ENCODE data around the gene CRCP. TPM values are rescaled to one million over a fixed set of nuclear protein-coding genes. Genes with fewer than 3 reads are reported as not detected.

CRCP gene
- total RNA-seq, 1 donor, result 53.1 TPM

DNA sequence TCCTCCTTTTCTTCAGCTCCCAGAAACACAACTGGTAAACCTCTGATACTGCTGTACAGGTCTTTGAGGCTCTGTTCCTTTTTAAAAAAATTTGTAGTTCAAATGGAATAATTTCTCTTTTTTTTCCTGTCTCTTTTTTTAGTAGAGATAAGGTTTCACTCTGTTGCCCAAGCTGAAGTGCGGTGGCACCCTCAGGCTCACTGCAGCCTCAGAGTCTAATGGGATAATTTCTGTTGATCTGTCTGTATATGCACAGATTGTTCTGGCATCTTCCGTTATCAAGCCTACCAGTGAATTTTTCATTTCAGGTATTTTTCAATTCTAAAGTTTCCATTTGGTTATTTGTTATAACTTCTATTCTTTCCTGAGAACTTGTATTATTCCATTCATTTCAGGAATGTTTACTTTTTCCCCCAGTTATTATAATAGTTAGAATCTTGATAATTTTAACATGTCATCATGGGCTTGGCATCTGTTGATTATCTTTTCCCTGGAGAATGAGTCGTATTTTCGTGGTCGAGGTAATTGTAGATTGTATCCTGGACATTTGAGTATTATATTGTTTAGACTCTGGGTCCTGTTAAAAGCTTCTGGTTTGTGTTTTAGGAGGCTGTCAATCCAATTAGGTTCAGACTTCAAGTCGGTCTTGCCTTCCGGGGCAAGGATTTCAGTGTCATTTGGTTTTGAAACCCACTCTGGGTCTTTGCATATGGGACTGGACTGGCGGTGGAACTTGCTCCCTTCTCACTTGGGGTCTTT is 24.5 kb downstream of the CRCP start:
- no peak overlapping the region for H3K4me3 ChIP-seq (ENCODE audit: low read depth, low read length)
- DNase-seq (ENCODE audit: low read depth), result peak; percentile 41
- TF ChIP-seq, protein P1, sequence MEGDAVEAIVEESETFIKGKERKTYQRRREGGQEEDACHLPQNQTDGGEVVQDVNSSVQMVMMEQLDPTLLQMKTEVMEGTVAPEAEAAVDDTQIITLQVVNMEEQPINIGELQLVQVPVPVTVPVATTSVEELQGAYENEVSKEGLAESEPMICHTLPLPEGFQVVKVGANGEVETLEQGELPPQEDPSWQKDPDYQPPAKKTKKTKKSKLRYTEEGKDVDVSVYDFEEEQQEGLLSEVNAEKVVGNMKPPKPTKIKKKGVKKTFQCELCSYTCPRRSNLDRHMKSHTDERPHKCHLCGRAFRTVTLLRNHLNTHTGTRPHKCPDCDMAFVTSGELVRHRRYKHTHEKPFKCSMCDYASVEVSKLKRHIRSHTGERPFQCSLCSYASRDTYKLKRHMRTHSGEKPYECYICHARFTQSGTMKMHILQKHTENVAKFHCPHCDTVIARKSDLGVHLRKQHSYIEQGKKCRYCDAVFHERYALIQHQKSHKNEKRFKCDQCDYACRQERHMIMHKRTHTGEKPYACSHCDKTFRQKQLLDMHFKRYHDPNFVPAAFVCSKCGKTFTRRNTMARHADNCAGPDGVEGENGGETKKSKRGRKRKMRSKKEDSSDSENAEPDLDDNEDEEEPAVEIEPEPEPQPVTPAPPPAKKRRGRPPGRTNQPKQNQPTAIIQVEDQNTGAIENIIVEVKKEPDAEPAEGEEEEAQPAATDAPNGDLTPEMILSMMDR (IDR thresholded peaks at IDR 0.05; ENCODE audit: insufficient read depth, low read depth, low read length), result no peak

DNA sequence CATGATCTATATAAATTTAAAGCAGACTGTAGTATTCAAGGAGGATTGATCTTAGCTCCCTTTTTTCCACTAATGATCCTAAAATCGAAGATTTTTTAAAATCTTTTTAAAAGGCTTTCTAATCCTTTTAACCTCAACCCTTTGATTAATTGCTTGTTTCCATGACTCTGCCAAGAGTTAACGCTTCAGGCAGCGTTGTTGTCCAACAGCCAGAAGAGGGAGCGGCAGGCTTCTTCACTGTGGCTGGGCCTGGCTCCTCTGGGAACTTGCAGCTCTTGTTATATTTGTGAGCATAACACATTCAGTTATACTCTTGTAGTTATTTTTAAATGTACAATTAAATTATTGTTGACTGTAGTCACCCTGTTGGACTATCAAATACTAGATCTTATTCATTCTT is 26.3 kb downstream of the CRCP start:
- H3K4me3 ChIP-seq (ENCODE audit: low read depth, low read length), result no peak overlapping the region
- TF ChIP-seq, protein P1 (IDR thresholded peaks at IDR 0.05; ENCODE audit: insufficient read depth, low read depth, low read length), result peak; percentile 87
- DNase-seq (ENCODE audit: low read depth), result peak; percentile 90

DNA sequence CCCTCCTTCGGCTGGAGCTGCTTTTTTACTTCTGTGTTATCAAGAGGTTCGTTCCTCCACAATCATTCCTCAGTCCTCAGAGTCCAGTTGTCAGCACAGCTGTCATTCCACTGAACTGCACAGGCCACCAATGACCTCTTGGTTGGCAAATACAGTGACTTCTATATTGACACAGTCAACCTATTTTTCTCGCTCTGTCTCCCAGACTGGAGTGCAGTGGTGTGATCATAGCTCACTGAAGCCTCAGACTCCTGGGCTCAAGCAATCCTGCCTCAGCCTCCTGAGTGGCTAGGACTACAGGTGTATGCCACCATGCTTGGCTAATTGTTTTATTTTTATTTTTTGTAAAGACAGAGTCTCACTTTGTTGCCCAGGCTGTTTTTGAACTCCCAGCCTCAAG is 27.7 kb downstream of the CRCP start:
- H3K4me3 ChIP-seq (ENCODE audit: low read depth, low read length), result no peak overlapping the region
- TF ChIP-seq, protein P1 (IDR thresholded peaks at IDR 0.05; ENCODE audit: insufficient read depth, low read depth, low read length), result no peak
- DNase-seq (ENCODE audit: low read depth), result no peak

DNA sequence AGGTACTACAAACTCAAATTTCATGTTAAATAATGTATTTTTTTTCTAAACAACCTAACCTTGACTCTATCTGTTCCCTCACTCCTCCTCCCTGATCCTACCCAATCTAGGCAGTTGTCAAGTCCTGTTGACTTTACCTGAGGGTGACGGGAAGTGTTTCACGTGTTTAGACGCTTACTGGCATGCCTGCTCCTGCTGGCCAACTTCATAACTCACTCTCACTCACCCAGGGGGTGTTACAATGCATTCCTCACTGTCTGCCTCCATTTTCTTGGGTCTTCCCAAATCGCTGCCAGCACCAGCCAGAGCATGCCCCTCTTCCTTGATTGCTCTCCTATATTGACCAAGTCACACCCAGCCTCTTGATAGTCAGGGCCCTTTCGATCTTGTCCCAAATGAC is 28.3 kb downstream of the CRCP start:
- DNase-seq (ENCODE audit: low read depth), result no peak
- no peak overlapping the region for H3K4me3 ChIP-seq (ENCODE audit: low read depth, low read length)
- TF ChIP-seq, protein P1 (IDR thresholded peaks at IDR 0.05; ENCODE audit: insufficient read depth, low read depth, low read length), result no peak

DNA sequence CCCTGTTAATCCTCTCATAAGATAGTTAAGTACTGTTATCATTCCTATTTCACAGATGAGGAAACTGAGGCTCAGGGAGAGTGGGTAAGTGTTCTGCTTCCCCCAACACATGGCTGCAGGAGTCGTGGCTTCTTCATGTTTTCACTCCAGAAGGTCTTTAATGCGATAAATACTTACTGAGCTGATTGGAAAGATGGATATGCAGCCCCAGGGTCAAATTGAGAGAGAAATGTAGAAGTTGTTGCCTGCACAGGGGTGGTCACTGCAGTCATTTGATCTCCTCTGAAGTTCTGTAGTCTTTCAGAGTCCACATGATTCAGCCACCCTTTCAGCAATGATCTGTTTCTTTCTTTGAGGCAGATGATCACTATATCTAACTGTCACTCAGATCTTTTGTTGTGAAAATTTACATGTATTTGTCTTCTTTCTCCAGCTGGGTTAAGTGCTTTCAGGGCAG is 29.3 kb downstream of the CRCP start:
- no peak for DNase-seq (ENCODE audit: low read depth)

DNA sequence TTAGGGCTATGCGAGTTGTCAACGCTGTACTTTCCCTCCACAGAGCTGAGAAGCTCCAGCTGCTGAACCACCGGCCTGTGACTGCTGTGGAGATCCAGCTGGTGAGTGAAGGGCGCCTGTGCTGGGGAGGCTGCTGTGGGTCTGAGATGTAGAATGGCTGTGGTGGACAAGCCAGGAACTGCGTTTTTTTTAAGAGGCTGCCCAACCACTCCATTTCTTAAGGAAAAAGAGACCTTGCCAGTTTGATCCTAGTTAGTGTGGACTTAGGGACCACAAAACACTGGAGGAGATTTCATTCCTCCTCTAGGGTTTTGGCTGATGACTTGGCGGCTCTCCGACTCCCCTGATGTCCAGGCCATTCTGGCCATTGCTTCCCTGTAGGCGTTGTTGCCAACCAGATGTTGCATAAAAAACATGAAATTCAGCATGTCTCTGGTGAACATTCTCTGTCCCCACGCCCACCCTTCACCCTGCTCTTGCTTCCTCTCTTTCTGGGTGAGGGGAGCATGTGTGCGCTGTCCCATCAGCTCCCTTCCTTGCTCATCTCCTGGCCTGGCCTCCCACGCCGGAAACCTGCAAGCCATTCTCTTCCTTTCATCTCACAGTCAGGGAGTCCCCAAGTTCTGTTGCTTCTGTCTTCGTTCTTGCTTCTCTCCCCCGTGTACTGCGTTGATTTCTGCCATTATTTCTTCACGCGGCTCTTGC is 30.9 kb downstream of the CRCP start:
- TF ChIP-seq, protein P1 (IDR thresholded peaks at IDR 0.05; ENCODE audit: insufficient read depth, low read depth, low read length), result no peak
- peak; percentile 90 for DNase-seq (ENCODE audit: low read depth)

More for the DNA sequence above, 29.3 kb downstream of the CRCP start:
- H3K4me3 ChIP-seq (ENCODE audit: low read depth, low read length), result no peak overlapping the region
- TF ChIP-seq, protein P1 (IDR thresholded peaks at IDR 0.05; ENCODE audit: insufficient read depth, low read depth, low read length), result no peak

More for the DNA sequence above, 30.9 kb downstream of the CRCP start:
- no peak overlapping the region for H3K4me3 ChIP-seq (ENCODE audit: low read depth, low read length)

Measured in fibroblast of villous mesenchyme (primary cell).